C4-2B (cell line): ENCODE results near the gene MECP2.

Experiments
- H3K27ac ChIP-seq: fragments of 450-650 bp; 2 replicates; pipeline ENCODE4 v1.5.1; 2017
- ZFX ChIP-seq: fragments of 450-650 bp; IDR thresholded peaks from 2 replicates; pipeline ENCODE4 v1.6.1; 2017
- TF ChIP-seq, protein P1 (sequence below): fragments of 450-650 bp; conservative IDR thresholded peaks from 2 replicates; pipeline ENCODE4 v1.5.1; 2017; ENCODE audit warnings: mild to moderate bottlenecking

The MECP2 gene

GRCh38 chrX:154136627-154137161 lies 39.2 kb upstream of the MECP2 start:
- no peak overlapping the region for H3K27ac ChIP-seq
- no peak for TF ChIP-seq ZFX
- TF ChIP-seq, protein P1, sequence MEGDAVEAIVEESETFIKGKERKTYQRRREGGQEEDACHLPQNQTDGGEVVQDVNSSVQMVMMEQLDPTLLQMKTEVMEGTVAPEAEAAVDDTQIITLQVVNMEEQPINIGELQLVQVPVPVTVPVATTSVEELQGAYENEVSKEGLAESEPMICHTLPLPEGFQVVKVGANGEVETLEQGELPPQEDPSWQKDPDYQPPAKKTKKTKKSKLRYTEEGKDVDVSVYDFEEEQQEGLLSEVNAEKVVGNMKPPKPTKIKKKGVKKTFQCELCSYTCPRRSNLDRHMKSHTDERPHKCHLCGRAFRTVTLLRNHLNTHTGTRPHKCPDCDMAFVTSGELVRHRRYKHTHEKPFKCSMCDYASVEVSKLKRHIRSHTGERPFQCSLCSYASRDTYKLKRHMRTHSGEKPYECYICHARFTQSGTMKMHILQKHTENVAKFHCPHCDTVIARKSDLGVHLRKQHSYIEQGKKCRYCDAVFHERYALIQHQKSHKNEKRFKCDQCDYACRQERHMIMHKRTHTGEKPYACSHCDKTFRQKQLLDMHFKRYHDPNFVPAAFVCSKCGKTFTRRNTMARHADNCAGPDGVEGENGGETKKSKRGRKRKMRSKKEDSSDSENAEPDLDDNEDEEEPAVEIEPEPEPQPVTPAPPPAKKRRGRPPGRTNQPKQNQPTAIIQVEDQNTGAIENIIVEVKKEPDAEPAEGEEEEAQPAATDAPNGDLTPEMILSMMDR = peak; percentile 86

GRCh38 chrX:154135458-154136229 lies 38.1 kb upstream of the MECP2 start:
- H3K27ac ChIP-seq = no peak overlapping the region
- TF ChIP-seq, protein P1 = no peak
- TF ChIP-seq ZFX = no peak

GRCh38 chrX:154132366-154132765 lies 34.8 kb upstream of the MECP2 start:
- TF ChIP-seq, protein P1 = no peak
- H3K27ac ChIP-seq = no peak overlapping the region

GRCh38 chrX:154131955-154132354 lies 34.4 kb upstream of the MECP2 start:
- TF ChIP-seq, protein P1 = no peak
- TF ChIP-seq ZFX = no peak

GRCh38 chrX:154126101-154126500 lies 28.6 kb upstream of the MECP2 start:
- H3K27ac ChIP-seq = no peak overlapping the region
- no peak for TF ChIP-seq ZFX
- TF ChIP-seq, protein P1 = no peak

More at GRCh38 chrX:154131955-154132354, 34.4 kb upstream of the MECP2 start:
- no peak overlapping the region for H3K27ac ChIP-seq

GRCh38 chrX:154125391-154126040 lies 28.0 kb upstream of the MECP2 start:
- no peak overlapping the region for H3K27ac ChIP-seq
- TF ChIP-seq, protein P1 = no peak
- no peak for TF ChIP-seq ZFX
